ENCODE measurements around the gene NR1D2. TPM values are rescaled to one million over a fixed set of nuclear protein-coding genes. Genes with fewer than 3 reads are reported as not detected.

Gene NR1D2
- total RNA-seq, 1 donor = 70.6 TPM

GRCh38 chr3:23987356-23987755, 42.3 kb downstream of the NR1D2 start:
- H3K4me3 ChIP-seq (ENCODE audit: insufficient read depth, low read length) = no peak overlapping the region
- H3K27ac ChIP-seq (ENCODE audit: low read depth, low read length) = no peak overlapping the region
- H3K27me3 ChIP-seq (ENCODE audit: insufficient read depth, low read length) = no peaks in the 10 kb centered on the region
- no peaks in the 10 kb centered on the region for H3K79me2 ChIP-seq (ENCODE audit: insufficient read depth, low read length)
- DNase-seq (ENCODE audit: insufficient read length, low spot score, missing footprints) = no peak
- no peak overlapping the region for H3K4me2 ChIP-seq (ENCODE audit: insufficient read depth, low read length)
- no peak for TF ChIP-seq CTCF (IDR thresholded peaks at IDR 0.05; ENCODE audit: extremely low read depth, low read depth, low read length)
- H3K4me1 ChIP-seq (ENCODE audit: insufficient read depth, low read length) = peaks cover 3% of the 10 kb centered on the region
- H4K20me1 ChIP-seq (ENCODE audit: insufficient read depth, low read length) = no peaks in the 10 kb centered on the region
- H2AFZ ChIP-seq (ENCODE audit: low read length) = no peak overlapping the region
- H3K9me3 ChIP-seq (ENCODE audit: low read depth, low read length) = no peaks in the 10 kb centered on the region
- H3K36me3 ChIP-seq (ENCODE audit: insufficient read depth, low read length) = no peaks in the 10 kb centered on the region

- Histone ChIP-seq H3K27me3 (ENCODE audit: insufficient read depth, low read length) (no peaks in the 10 kb centered on the region), H3K79me2 (ENCODE audit: insufficient read depth, low read length) (no peaks in the 10 kb centered on the region), H3K36me3 (ENCODE audit: insufficient read depth, low read length) (no peaks in the 10 kb centered on the region), H3K27ac (ENCODE audit: low read depth, low read length) (no peak overlapping the region), H3K4me2 (ENCODE audit: insufficient read depth, low read length) (no peak overlapping the region), H4K20me1 (ENCODE audit: insufficient read depth, low read length) (no peaks in the 10 kb centered on the region), H3K9me3 (ENCODE audit: low read depth, low read length) (no peaks in the 10 kb centered on the region), H3K4me3 (ENCODE audit: insufficient read depth, low read length) (no peak overlapping the region), H2AFZ (ENCODE audit: low read length) (no peak overlapping the region), H3K4me1 (ENCODE audit: insufficient read depth, low read length) (peaks cover 3% of the 10 kb centered on the region)
- TF ChIP-seq CTCF (IDR thresholded peaks at IDR 0.05; ENCODE audit: extremely low read depth, low read depth, low read length) = no peak
- DNase-seq (ENCODE audit: insufficient read length, low spot score, missing footprints) = no peak
Measured at GRCh38 chr3:23991306-23991682, 46.2 kb downstream of the NR1D2 start.

DNA sequence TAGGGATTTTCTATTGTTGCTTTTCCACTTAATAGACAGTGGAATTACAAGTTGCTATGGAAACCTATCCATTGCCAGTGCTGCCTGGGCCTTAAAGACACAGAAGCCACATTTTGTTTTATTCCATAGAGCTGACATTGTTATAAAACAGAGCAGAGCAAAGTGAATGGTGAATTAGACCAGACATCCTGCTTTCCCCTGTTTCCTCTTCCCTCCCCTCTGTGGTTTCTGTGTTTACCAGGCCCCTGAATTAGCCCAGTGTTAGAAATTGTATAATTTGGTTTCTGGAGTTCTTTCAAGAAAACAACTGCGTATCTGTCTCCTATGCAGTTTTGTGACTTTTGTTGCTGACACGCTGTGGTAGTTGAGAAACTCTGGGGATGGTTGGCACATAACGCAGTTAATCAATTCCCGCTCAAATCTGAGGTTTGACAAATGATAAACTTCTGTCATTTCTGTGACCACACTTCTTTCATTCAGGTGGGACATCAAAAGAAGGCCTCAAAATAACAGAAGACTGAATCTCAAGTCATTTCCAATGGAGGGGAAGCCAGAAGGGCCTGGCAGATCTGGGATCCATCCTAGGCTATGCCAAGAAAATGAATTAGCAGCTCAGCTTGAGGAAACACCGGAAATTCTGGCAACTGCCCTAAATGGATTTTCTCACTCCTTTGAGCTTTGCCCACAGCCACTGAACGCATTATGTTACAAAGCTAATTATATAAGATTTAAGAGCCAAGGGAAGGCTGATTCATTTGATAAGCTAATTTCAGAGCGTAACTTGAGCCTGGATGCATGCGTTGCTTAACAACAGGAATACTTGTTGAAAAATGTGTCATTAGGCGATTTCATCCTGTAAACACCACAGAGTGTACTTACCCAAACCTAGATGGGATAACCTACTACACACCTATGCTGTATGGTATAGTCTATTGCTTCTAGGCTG, 46.9 kb downstream of the NR1D2 start:
- peak; percentile 63 for DNase-seq (ENCODE audit: insufficient read length, low spot score, missing footprints)

More for the DNA sequence above, 46.9 kb downstream of the NR1D2 start:
- Histone ChIP-seq H4K20me1 (ENCODE audit: insufficient read depth, low read length) (no peaks in the 10 kb centered on the region), H2AFZ (ENCODE audit: low read length) (no peak overlapping the region), H3K79me2 (ENCODE audit: insufficient read depth, low read length) (no peaks in the 10 kb centered on the region), H3K36me3 (ENCODE audit: insufficient read depth, low read length) (no peaks in the 10 kb centered on the region), H3K27me3 (ENCODE audit: insufficient read depth, low read length) (no peaks in the 10 kb centered on the region), H3K4me1 (ENCODE audit: insufficient read depth, low read length) (peaks cover 3% of the 10 kb centered on the region), H3K4me2 (ENCODE audit: insufficient read depth, low read length) (no peak overlapping the region), H3K9me3 (ENCODE audit: low read depth, low read length) (no peaks in the 10 kb centered on the region), H3K27ac (ENCODE audit: low read depth, low read length) (no peak overlapping the region), H3K4me3 (ENCODE audit: insufficient read depth, low read length) (no peak overlapping the region)
- no peak for TF ChIP-seq CTCF (IDR thresholded peaks at IDR 0.05; ENCODE audit: extremely low read depth, low read depth, low read length)
